GM21515 (cell line): ENCODE measurements around the gene DAD1.
"Not testable (repeated sequence)": the region's sequence is repeated elsewhere in the genome, so short reads cannot be mapped to it uniquely, and the experiment has no call there.

Experiments used
- ATAC-seq: cut with Tn5 transposase; IDR thresholded peaks from one replicate; pipeline ENCODE4 v1.9.1; 2021; ENCODE audit not compliant: unreplicated experiment

Gene DAD1

DNA sequence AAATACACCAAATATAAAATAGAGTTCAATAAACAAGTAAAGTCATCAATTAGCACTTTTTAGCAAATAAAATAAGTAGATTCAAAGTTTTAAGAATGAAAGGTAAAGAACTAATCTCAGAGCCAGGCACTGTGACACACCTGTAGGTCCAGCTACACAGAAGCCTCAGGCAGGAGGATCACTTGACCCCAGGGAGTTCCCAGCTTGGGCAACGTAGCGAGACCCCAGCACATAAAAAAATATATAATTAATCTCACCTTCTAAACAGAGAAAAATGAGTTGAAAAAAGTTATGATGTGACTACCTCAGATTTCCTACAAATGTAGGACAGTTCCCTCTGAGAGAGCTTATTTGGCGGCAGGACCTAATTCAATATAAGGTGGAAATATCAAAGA is 19.3 kb downstream of the DAD1 start:
- ATAC-seq = no peak

DNA sequence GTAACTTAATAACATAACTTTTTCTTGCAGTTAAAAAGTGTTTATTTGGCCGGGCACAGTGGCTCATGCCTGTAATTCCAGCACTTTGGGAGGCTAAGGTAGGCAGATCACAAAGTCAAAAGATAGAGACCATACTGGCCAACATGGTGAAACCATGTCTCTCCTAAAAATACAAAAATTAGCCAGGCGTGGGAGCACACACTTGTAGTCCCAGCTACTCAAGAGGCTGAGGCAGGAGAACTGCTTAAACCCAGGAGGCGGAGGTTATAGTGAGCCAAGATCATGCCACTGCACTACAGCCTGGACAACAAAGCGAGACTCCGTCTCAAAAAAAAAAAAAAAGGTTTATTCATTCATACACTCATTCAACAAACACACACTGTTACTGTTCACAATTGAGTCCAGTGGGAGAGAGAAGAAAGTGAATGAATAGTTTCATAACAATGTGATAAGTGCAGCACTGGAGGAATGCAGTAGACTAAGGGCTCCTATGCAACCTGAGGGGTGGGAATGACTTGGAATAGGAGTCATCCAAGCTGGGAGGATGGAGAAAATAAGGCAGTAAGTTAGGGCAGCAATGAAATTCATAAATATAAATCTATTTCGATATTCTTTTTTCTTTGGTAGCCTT is 19.8 kb downstream of the DAD1 start:
- no peak for ATAC-seq

DNA sequence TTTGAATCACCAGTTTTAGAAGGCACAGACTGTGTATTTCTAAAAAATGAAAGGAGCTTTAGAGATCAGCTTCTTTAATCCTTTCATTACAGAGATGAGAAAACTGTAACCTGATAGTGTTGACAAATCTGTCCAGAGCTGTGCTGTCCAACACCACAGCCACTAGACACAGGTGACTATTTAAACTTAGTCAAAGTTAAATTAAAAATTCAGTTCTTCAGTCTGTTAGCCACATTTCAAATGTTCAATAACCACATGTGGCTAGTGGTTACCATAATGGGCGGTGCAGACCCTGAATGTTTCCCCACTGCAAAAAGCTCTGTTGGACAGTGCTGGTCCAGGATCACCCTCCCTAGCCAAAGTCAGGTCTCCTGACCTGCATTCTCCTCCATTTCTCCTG is 21.6 kb downstream of the DAD1 start:
- no peak for ATAC-seq

DNA sequence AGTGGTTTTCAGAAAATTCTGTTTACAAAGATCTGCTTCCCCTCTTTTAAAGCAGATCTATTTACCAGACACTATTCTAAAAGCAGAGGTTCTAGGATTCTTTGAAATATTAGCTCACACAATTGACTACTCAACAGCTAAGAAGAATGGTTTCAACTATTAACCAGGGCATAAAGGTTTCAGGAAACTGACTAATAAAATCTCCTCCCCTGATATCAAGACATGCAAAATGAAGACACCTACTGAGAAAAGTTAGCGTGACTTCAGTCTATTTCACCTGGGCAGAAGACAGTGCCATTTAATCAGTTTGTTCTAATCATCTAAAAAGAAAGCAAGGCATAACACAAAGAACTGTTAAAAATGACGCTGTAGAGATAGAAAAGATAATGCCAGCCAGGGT is 22.2 kb downstream of the DAD1 start:
- no peak for ATAC-seq

DNA sequence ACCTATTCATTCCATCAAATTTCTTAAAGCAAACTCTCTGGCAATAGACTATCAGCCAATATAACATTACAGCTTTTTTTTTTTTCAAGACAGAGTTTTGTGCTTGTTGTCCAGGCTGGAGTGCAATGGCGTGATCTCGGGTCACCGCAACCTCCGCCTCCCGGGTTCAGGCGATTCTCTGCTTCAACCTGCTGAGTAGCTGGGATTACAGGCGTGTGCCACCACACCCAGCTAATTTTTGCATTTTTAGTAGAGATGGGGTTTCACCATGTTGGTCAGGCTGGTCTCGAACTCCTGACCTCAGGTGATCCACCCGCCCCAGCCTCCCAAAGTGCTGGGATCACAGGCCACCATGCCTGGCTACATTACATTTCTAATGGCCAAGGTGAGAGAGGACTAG is 22.8 kb downstream of the DAD1 start:
- ATAC-seq = not testable (repeated sequence)

DNA sequence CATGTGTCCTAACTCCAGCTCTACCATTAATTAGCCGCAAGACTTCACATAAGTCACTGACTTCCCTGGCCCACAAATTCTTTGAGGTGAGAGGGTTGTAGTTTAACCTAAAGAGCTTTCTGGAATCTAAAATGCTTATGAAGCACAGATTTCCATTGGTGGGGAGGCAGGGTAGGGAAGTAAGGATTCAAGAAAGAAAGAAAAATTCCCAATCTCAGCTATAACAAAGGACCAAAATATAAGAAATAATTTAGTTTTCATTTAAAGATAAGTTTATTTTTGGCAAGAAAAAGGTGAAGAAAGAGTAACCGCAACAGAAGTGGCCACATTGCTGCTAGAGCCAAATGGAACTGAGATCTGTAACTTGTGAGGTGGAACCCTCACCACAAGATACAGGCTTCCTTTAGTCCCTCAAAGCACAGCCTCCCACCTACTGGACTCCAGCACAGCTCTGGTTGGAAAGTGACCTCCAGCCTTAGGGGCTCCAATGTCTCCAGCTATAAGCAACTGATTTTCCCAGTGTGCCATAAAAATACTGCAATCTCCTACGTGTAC is 23.6 kb downstream of the DAD1 start:
- ATAC-seq = peak; percentile 30

DNA sequence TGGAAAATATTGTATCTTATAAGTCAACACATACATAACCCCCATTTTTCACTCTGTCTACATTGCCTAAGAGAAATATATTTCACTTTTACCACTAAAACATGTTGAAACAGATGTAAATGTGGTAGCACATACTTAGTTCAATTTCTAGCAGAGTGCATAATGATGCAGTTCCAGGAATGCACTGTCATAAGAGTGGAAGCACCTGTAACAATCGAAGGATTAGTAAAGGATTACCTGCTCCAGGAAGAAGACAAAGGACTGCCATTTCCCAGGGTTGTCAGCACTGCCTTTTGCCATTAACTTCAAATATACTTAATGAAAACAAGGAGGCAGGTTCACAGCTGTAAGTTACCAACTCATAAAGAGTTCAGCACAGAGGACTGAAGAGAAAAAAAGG is 24.6 kb downstream of the DAD1 start:
- ATAC-seq = no peak

DNA sequence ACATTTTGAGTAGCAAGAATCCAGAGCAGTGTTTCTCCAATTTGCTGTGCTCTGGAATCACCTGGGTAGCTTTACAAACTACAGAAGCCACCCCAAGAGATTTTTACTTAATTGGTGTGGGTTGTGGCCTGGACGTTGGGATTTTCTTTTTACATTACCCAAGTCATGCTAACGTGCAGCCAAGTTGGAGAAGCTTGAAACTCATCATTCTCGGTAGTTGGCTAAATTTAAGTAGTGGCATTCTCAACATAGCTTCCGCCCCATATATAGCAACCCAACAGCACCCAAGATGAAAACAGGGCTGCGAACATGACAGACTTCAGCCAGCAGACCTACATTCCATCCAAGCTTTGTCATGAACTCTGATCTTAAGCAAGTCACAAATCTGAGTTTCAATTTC is 25.0 kb downstream of the DAD1 start:
- ATAC-seq = no peak

DNA sequence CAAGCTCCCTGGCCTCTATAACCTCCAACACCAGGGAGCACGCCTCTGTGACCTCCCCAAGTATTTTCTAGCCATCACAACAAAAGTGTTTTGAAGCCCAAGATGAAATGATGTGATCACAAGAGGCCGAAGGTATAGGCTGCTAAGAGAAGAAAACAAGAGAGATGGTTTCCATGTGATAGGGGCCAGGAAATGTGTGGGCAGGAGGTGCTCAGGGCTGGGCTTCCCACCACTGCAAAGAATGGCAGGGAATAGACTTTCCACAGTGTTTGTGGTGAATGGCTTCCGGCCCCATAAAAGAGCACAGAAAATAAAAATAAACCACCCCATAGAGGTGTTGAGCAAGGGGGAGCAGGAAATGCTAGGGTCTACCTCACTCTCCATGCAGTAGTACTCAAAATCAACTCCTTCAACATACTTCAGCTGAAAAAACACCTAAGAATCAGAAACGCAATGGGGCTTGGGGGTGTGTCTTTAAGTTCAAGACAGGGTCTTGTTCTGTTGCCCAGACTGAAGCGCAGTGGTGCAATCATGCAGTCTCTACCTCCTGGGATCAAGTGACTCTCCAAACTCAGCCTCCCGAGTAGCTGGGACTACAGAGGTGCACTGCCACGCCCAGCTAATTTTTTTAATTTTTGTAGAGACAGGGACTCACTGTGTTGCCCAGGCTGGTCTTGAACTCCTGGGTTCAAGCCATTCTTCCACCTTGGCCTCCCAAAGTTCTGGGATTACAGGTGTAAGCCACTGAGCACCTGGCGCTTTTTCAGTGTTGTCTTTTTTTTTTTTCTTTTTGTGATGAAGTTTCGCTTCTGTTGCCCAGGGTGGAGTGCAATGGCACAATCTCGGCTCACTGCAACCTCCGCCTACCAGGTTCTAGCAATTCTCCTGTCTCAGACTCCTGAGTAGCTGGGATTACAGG is 27.1 kb downstream of the DAD1 start:
- no peak for ATAC-seq

DNA sequence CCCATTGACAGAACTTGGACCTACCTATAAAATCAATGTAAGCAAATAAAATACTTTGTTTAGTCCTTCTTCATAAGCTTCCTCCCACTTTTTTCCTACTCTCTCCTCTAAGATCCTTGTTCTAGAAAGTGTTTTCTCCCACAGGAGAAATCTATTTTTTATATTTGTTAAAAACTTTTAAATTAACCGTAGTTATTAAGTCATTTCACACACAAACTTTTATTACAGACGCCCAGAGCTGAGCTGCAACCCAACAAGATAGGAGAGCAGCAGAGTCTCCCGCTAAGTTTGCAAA is 27.7 kb downstream of the DAD1 start:
- ATAC-seq = no peak

DNA sequence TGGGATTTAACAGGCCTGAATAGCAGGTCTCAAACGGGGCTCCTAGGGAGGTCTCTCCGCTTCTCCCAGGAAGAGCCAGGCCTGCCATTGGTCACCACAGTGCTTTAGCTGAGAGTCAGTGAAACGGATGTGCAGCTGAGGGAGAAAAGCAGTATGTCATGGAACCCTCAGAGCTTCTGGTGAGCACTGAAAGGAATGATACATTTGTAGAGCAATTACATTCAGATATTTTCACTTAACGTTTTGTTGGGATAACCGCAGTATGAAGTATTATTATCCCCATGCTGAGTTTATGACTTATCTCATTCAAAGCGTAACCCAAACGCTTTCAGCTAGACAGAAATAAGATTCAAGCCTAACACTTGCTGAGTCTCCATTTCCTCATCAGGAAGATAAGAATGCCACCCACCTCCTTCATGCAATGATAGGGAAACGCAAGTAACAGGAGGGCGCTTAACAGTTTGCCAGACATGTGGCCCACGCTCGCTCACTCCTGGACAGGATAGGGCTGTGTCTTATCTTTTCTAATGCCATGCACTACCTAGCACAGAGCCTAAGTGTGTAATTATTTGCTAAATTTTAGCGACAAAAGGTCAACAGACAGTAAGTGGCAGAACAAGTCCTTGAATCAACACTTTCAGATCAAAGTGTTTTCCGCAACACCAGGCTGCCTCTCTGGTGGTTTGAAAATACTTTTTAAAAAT is 28.2 kb downstream of the DAD1 start:
- ATAC-seq = no peak

DNA sequence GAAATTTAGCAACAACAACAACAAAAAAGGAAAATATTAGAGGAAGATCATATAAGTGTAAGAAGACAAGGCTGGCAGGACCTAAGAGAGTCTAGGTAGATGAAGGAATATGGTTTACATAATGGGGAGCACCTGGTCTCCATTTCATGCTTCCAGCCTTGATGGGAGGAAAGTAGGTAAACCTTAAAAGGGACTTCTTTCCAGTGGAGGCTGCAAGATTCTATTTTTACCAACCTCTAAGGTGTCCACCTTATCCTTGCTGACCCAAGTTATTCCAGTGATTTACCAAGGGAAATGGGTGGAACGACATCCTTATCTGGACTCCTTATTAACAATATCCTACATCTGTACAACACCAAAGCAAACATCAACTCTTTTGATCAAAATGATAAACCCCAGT is 30.0 kb downstream of the DAD1 start:
- no peak for ATAC-seq

DNA sequence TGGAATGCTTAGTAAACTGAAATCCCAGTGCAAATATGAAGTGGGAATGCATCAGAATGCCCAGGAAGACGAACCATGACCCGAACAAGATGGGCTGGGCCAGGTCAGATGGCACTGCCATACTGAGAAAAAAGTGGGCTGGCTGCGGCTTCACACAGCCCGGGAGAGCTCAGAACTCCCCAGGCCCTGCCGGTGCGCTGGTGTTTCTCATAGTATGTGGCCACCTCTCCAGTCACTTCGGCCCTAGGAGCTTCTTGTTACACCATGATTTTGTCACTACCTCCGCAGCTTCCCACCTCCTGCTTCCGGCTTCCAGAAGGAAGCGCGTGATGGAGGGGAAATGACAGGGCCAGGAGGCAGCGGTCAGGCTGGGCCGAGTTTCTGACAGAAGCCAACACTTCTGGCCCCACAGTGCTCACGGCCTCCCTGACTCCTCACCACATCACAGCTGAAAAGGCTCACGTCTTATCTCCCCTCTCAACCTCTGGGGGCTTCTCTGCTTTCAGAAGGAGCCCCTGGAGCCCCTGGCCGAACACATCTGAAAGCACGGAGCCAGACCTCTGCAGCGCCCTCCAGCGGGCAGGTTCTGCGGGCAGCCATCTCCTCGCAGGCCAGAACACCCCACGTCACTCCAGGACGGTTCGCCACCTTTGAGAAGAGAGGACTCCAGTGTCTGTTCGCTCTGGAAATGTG is 30.7 kb downstream of the DAD1 start:
- ATAC-seq = no peak

DNA sequence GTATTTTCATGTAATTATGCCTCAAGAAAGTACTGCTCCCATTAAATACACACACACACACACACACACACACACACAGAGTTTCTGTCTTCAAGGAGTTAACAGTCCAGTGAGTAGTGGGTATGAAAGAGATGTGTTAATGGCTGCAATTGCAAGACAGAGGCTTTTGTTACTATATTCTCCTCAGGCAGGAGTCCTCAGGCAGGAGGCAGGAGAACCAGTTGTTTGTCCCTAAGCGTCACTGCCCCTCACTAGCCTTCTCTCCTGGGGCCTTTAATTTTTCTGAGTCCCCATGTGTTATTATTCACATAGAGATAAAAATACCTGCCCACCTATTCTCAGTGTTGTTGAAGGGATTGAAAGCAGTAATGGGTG is 31.2 kb downstream of the DAD1 start:
- ATAC-seq = no peak

DNA sequence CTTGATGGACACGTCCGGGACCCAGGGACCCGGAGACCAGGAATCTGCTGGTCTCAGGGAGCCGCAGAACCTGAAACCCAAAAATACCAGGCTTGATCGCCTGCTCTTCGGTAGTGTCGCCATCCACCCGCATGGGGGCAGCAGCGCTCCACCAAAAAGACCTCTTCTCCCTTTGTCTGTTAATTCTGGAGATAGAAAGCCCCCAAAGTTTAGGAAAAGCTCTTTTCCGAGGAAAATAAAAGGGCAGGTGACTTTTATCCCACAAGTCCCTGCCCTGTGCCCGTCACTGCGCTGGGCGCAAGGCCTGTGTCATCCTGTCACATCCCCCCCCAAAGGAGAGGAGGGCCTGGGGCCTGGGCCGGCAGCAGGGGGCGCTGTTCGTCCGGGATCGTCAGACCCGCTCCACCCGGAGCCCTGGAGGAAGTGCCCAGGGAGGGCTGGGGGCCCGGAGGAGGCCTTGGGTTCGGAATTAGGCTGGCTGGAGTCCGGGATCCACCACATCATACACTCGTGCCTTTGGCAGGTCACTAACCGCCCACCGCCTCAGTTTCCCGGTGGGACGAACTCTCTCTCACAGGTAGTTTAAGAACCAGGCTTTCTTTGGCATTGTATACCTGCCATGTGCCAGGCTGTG is 31.9 kb downstream of the DAD1 start:
- ATAC-seq = peak; percentile 36

DNA sequence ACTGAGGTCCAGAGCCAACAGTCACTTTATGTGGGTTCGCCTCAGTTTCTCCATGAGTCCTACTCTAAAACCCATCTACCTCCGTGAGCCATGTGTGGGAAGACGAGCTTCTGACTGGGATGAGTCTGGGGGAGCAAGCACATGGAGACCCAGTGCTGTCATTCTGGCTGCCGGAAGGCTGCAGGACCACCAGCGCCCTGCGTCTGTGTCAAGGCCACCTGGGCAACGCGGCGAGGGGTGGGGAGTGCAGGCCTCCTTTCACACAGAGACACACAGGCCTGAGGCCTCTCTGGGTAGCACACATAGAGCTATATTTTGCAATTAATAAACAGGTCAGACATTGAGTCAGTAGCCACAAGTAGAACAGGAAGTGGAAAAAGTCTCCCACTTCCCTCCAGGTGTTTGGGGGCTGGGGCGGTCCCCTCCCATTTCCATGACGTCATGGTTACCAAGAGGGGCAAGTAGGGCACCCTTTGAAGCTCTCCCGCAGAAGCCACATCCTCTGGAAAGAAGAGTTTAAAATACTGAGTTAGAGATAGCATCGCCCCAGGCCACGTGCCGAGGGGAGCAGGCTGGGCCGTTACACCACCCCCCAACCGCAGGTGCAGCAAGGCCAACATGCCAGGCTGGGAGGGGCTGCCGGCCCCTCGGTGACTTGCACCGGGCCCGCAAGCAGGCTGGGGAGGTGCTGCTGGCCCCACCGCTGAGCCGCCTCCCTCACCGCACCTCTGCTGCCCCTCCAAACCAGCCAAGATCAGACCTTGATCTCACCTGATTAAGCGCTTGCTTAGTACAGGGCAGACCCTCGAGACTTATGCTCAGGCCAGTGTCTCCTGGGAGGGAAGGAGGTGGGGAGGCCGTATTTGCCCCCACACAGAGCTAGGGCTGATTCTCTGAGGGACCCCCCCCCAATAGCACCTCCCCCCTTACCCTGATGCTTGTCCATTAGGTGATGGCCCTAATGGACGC is 32.7 kb downstream of the DAD1 start:
- ATAC-seq = peak; percentile 63

DNA sequence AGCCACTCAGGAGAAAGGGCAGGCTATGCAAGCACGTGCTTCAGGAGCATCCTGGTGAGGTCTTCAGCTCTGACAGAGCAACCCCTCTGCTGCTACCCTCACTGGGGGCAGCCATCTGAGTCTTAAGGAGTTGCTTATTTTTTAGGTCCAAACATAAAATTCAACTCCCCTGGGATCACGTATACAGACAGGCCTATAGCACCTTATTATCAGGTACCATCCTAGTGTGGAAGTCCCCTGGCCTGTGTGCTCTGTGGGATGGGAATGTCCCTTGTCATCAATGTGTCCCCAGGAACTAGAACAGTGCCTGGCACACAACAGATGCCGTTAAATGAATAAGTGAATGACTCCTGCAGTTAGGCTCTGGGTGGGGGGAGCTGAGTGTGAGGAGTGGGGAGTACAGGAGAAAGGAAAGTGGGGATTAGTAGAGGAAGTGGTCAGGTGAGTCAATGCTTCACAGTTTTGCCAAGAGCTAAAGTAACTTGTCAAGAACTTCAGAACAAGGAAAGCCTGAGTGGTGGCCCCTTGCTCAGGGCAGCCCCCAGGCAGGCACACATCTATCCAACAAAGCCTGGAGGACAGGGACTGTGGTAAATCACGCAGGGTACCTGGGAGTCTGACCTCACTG is 33.5 kb downstream of the DAD1 start:
- ATAC-seq = peak; percentile 7

DNA sequence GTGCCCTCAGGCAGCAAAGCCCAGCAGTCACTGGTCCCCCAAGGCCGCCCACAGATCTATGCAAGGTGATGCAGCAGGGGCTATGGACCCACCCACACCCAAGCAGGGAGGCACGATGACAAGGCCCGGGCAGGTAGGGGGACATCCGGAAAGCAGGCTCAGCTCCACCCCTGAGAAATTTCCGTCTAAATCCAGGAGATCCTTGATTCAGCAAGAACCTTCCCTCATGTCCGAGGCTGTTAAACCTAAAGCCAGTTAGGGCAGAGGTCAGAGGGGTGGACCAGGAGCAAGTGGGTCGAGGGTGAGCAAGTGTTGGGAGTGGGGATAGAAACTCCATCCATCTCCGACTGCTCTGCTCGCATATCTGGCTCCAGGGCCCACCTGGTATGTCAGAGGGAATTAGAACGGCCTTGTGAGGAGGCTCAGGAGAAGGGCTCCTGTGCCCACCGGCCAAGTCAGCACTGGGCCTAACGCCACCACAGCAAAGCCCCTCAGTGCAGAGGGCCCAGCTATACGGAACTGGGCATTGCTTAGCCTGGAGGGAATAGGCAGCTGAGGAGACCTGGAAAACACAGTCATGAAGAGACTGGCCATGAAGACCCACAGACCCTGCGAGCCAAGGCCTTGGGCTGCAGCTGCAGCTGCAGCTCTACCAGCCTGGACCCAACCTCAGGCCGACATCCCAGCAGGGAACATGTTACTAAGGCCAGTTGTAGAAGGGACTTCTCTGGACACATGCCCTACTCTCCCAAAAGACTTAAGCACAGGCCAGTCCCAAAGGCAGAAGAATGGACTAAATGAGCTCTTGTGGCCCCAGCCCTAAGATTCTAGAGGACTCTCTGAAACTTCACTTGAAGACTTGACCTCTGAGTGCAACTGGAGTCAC is 34.3 kb downstream of the DAD1 start:
- ATAC-seq = no peak
